Tibial nerve (tissue), 4 donors: Measurements from ENCODE around the gene MEFV. TPM values are rescaled to one million over a fixed set of nuclear protein-coding genes. Genes with fewer than 3 reads are reported as not detected.
"Not testable (repeated sequence)": the region's sequence is repeated elsewhere in the genome, so short reads cannot be mapped to it uniquely, and the experiment has no call there.

ENCODE experiments used
- DNase-seq, 2 donors: peaks; one replicate each; pipeline ENCODE4 v3.0.0-alpha.2; 2019; ENCODE audit warnings: low spot score in 2 of 2
- H3K27ac ChIP-seq, 4 donors: fragments of 200-600 bp; sonication (generic) in 3 of 4; one replicate each; pipeline ENCODE4 v1.5.1; 2017 to 2019; ENCODE audit warnings: mild to moderate bottlenecking in 1 of 4
- H3K27me3 ChIP-seq, 2 donors: fragments of 200-600 bp; sonication (generic) in 1 of 2; one replicate each; pipeline versions ENCODE4 v1.5.1 to v1.6.0; 2017 to 2019
- H3K36me3 ChIP-seq, 3 donors: fragments of 200-600 bp; sonication (generic); one replicate each; pipeline ENCODE4 v1.5.1; 2018 to 2019
- H3K4me1 ChIP-seq, 4 donors: fragments of 200-600 bp; sonication (generic) in 3 of 4; one replicate each; pipeline ENCODE4 v1.5.1; 2017 to 2019
- H3K4me3 ChIP-seq, 4 donors: fragments of 200-600 bp; sonication (generic) in 3 of 4; one replicate each; pipeline ENCODE4 v1.5.1; 2017 to 2019; ENCODE audit warnings: mild to moderate bottlenecking in 1 of 4, moderate library complexity in 1 of 4
- H3K9me3 ChIP-seq, 4 donors: fragments of 200-600 bp; sonication (generic) in 3 of 4; one replicate each; pipeline ENCODE4 v1.5.1; 2017 to 2019
- EP300 ChIP-seq, 2 donors: sonication (generic); formaldehyde crosslinking; IDR thresholded peaks; one replicate each; pipeline ENCODE4 v1.6.1; 2017; ENCODE audit warnings: antibody characterized with exemption in 2 of 2, mild to moderate bottlenecking in 1 of 2
- POLR2A ChIP-seq, 2 donors: fragments of 450-650 bp; IDR thresholded peaks; one replicate each; pipeline ENCODE4 v1.6.1; 2017; ENCODE audit warnings: antibody characterized with exemption in 2 of 2, mild to moderate bottlenecking in 2 of 2, moderate library complexity in 2 of 2
- WGBS, 2 donors: methylation state at CpG; one replicate each; pipeline ENCODE4 v1.1.5; 2018; 5-methylcytosine and 5-hydroxymethylcytosine counted together
- total RNA-seq, 4 donors: library from RNA; depleted of rRNA; stranded (reverse); fragments of >200 nt; gene quantifications; one replicate each; pipeline ENCODE4 v1.1.0, GENCODE V29; 2016
- TF ChIP-seq, protein P1 (sequence below), 5 experiments: fragments of 200-600 bp in 3 of 5; fragments of 450-650 bp in 2 of 5; sonication (generic) in 3 of 5; IDR thresholded peaks; one replicate each; pipeline ENCODE4 v1.5.1; 2016 to 2019; ENCODE audit warnings: antibody characterized with exemption in 5 of 5, mild to moderate bottlenecking in 3 of 5, moderate library complexity in 2 of 5

Gene MEFV
- total RNA-seq, 4 donors from 2014 or later, result 0.39 to 8.1 (median 1.1) TPM

GRCh38 chr16:3212006-3212405, 44.4 kb downstream of the MEFV start:
- no peak overlapping the region for H3K4me3 ChIP-seq
- peaks cover 0 to 29% (median 0%) of the 10 kb centered on the region in 4 donors for H3K9me3 ChIP-seq
- WGBS, 2 donors, result 91 to 93% methylated on average over 3 of the region's 3 CpGs
- no peak for DNase-seq
- no peak overlapping the region for H3K27ac ChIP-seq
- no peak for TF ChIP-seq EP300 (IDR thresholded peaks at IDR 0.05)
- TF ChIP-seq, protein P1, sequence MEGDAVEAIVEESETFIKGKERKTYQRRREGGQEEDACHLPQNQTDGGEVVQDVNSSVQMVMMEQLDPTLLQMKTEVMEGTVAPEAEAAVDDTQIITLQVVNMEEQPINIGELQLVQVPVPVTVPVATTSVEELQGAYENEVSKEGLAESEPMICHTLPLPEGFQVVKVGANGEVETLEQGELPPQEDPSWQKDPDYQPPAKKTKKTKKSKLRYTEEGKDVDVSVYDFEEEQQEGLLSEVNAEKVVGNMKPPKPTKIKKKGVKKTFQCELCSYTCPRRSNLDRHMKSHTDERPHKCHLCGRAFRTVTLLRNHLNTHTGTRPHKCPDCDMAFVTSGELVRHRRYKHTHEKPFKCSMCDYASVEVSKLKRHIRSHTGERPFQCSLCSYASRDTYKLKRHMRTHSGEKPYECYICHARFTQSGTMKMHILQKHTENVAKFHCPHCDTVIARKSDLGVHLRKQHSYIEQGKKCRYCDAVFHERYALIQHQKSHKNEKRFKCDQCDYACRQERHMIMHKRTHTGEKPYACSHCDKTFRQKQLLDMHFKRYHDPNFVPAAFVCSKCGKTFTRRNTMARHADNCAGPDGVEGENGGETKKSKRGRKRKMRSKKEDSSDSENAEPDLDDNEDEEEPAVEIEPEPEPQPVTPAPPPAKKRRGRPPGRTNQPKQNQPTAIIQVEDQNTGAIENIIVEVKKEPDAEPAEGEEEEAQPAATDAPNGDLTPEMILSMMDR (IDR thresholded peaks at IDR 0.05), result no peak
- TF ChIP-seq POLR2A (IDR thresholded peaks at IDR 0.05), result no peak
- no peaks in the 10 kb centered on the region for H3K27me3 ChIP-seq
- H3K36me3 ChIP-seq, result no peaks in the 10 kb centered on the region
- H3K4me1 ChIP-seq, result no peaks in the 10 kb centered on the region

DNA sequence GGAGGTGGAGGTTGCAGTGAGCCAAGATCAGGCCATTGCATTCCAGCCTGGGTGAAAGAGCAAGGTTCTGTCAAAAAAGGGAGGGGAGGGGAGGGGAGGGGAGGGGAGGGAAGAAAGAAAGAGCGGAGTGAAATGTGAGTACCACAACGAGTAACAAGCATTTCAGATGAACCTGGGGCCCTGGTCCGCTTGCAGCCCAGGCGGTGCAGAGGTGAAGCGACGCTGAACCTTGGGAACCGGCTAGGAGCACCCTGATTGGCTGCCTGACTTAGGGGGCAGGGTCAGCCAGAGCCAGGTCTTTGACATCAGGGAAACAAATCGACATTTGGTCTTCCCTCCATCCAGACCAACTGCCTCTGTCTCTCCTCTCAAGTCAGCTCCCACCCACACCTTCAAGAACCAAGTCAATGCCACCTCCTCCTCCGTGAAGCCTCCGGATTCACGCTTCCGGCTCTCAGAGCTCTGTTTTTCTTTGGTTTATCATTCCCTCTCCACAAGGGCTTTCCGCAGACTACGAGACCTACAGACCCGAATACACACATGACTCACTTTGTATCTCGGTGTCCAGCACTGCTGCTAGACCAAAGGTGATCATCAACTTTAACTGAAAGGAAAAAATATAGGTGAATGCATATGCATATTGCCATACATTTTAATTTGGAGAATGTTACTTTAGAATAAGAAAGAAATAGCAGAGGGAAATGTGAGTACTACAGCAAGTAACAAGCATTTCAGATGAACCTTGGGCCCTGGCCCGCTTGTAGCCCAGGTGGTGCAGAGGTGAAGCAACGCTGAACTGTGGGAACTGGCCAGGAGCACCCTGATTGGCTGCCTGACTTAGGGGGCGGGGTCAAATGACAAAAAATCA, 49.1 kb downstream of the MEFV start:
- no peak for DNase-seq
- Histone ChIP-seq H3K36me3 (no peaks in the 10 kb centered on the region), H3K4me3 (no peak overlapping the region), H3K4me1 (no peaks in the 10 kb centered on the region), H3K27me3 (no peaks in the 10 kb centered on the region), H3K9me3 (peaks cover 0 to 54% (median 6%) of the 10 kb centered on the region in 4 donors), H3K27ac (no peak overlapping the region)
- no peak for TF ChIP-seq EP300 (IDR thresholded peaks at IDR 0.05)
- TF ChIP-seq, protein P1 (IDR thresholded peaks at IDR 0.05), result no peak
- no peak for TF ChIP-seq POLR2A (IDR thresholded peaks at IDR 0.05)
- WGBS, 2 donors, result 61 to 62% methylated on average over 19 of the region's 19 CpGs

DNA sequence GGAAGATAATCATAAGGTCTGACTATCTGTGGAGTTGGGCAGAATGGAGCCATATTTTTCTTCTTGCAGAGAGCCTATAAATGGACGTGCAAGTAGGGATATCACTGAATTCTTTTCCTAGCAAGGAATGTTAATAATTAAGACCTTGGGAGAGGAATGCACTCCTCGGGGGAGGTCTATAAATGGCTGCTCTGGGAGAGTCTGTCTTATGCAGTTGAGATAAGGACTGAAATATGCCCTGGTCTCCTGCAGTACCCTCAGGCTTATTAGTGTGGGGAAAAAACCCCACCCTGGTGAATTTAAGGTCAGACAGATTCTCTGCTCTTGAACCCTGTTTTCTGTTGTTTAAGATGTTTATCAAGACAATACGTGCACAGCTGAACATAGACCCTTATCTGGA, 50.5 kb downstream of the MEFV start:
- H3K4me1 ChIP-seq, H3K4me3 ChIP-seq, H3K27me3 ChIP-seq, H3K27ac ChIP-seq, H3K36me3 ChIP-seq, DNase-seq: not testable (repeated sequence)
- H3K9me3 ChIP-seq, result peaks cover 0 to 59% (median 6%) of the 10 kb centered on the region in 4 donors
- 59 to 68% methylated on average over 3 of the region's 3 CpGs for WGBS, 2 donors

- TF ChIP-seq, protein P1 (IDR thresholded peaks at IDR 0.05), result no peak
- TF ChIP-seq EP300 (IDR thresholded peaks at IDR 0.05) (no peak), POLR2A (IDR thresholded peaks at IDR 0.05) (no peak)
- DNase-seq, result no peak
- Histone ChIP-seq H3K36me3 (no peaks in the 10 kb centered on the region), H3K4me3 (no peak overlapping the region), H3K4me1 (no peaks in the 10 kb centered on the region), H3K27ac (no peak overlapping the region), H3K27me3 (peaks cover 0 to 4% of the 10 kb centered on the region in 2 donors), H3K9me3 (peaks cover 0 to 49% (median 6%) of the 10 kb centered on the region in 4 donors)
- WGBS, 2 donors, result 72 to 73% methylated on average over 5 to 6 of the region's 6 CpGs
Observed at GRCh38 chr16:3202903-3203539, 53.4 kb downstream of the MEFV start.

DNA sequence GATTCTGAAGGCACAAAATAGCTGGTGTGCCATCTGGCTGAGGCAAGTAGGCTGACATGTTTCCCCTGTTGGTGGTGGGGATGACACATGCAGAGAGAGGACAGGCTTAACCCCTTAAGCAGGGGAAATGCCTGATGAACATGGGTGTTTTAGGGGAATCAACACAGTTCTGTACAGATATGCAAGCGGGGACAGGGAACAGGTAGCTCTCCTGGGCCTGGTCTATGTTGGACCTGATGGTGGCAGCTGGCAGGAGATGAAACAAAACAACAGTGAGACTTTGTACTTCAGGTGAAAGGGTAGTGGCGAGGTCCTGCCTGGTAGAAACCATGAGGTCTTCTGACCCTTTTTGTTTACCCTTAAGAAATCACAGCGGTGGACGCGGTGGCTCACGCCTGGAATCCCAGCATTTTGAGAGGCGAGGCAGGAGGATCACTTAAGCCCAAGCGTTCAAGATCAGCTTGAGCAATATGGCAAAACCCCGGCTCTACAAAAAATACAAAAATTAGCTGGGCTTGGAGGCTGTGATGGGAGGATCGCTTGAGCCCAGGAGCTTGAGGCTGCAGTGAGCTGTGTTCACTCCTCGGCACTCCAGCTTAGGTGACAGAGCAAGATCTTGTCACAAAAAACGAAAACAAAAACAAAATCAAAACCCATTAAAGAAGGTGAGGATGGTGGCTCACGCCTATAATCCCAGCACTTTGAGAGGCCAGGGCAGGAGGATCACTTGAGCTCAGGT, 57.9 kb downstream of the MEFV start:
- Histone ChIP-seq H3K27ac (no peak overlapping the region), H3K27me3 (peaks cover 0 to 42% of the 10 kb centered on the region in 2 donors), H3K4me1 (no peaks in the 10 kb centered on the region), H3K9me3 (peaks cover 0 to 7% (median 0%) of the 10 kb centered on the region in 4 donors), H3K4me3 (no peak overlapping the region), H3K36me3 (no peaks in the 10 kb centered on the region)
- TF ChIP-seq, protein P1 (IDR thresholded peaks at IDR 0.05), result no peak
- TF ChIP-seq EP300 (IDR thresholded peaks at IDR 0.05) (no peak), POLR2A (IDR thresholded peaks at IDR 0.05) (no peak)
- no peak for DNase-seq
- WGBS, 2 donors, result 79 to 84% methylated on average over 13 of the region's 13 CpGs

GRCh38 chr16:3197694-3198333, 58.6 kb downstream of the MEFV start:
- Histone ChIP-seq H3K27me3 (peaks cover 0 to 49% of the 10 kb centered on the region in 2 donors), H3K9me3 (peaks cover 0 to 13% (median 0%) of the 10 kb centered on the region in 4 donors)
- not testable (repeated sequence) for H3K4me3 ChIP-seq, H3K4me1 ChIP-seq, H3K27ac ChIP-seq, H3K36me3 ChIP-seq, DNase-seq
- WGBS, 2 donors, result 58 to 65% methylated on average over 3 of the region's 3 CpGs
